ENCODE data around the gene CTNNA2. TPM values are rescaled to one million over a fixed set of nuclear protein-coding genes. Genes with fewer than 3 reads are reported as not detected.
A peak's percentile ranks its signal among the peaks of the same experiment; 100 is the strongest.

CTNNA2 gene
- polyA plus RNA-seq, 4 donors: 0.27 to 2.8 (median 1.3) TPM; not detected in 1

DNA sequence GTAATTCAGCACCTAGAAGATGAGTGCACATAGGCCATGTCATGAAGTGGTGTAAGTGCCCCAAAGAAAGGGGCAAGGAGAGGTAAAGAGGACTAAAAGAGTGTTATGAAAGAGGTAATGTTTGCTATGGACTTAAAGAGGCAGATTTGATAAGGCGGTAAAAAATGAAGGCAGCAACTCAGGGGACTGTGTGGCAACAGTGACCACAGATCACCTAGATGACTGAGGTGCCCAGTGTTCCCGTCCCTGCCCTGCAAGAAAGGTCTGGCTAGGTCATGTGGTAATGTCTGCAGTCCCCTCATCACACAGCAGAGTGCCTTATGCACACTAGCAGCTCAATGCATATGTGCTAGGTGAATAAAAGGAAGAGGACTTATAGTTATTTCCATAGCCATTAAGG is 434.9 kb downstream of the CTNNA2 start:
- FAIRE-seq (no peak), DNase-seq (no peak)
- Histone ChIP-seq H3K9me3 (ENCODE audit: control insufficient read depth in 2 of 2, insufficient read depth in 1 of 2, low read depth in 1 of 2, low read length in 1 of 2) (no peaks in the 10 kb centered on the region), H3K4me1 (ENCODE audit: control insufficient read depth in 3 of 3, insufficient read depth in 2 of 3, low read depth in 1 of 3, low read length in 2 of 3) (no peaks in the 10 kb centered on the region), H3K27ac (ENCODE audit: low read depth in 1 of 3, low read length in 2 of 3) (no peak overlapping the region), H3K4me3 (ENCODE audit: low read depth in 1 of 3, low read length in 3 of 3) (no peak overlapping the region), H3K36me3 (ENCODE audit: control insufficient read depth in 3 of 3, insufficient read depth in 2 of 3, low read depth in 1 of 3, low read length in 3 of 3) (no peaks in the 10 kb centered on the region), H3K27me3 (ENCODE audit: control insufficient read depth in 3 of 3, insufficient read depth in 3 of 3, low read length in 3 of 3) (no peaks in the 10 kb centered on the region)
- 62 to 87% (median 81%) methylated on average over 2 of the region's 2 CpGs for WGBS, 3 donors

DNA sequence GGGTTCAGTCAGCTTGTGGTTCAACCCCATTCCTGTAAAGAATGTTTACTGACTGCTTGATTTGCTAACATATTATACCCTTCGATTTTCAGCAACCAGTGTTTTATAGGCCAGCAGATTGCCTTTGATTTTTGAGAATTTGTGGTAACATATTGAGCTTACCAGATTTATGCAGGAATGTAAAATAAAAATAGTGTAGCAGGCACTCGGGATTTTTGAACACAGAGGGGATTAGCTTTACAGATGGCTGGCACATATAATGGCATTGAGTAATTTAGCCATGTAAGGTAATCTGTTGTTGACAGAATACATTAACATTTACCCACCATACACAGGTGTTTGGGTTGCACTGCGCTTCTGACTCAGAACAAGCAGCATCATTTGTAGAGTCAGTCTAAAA is 437.7 kb downstream of the CTNNA2 start:
- H3K4me3 ChIP-seq (ENCODE audit: low read depth in 1 of 3, low read length in 3 of 3): no peak overlapping the region
- H3K4me1 ChIP-seq (ENCODE audit: control insufficient read depth in 3 of 3, insufficient read depth in 2 of 3, low read depth in 1 of 3, low read length in 2 of 3): no peaks in the 10 kb centered on the region
- H3K36me3 ChIP-seq (ENCODE audit: control insufficient read depth in 3 of 3, insufficient read depth in 2 of 3, low read depth in 1 of 3, low read length in 3 of 3): no peaks in the 10 kb centered on the region
- FAIRE-seq (no peak), DNase-seq (no peak)
- H3K27ac ChIP-seq (ENCODE audit: low read depth in 1 of 3, low read length in 2 of 3): no peak overlapping the region
- 75 to 82% (median 79%) methylated on average over 3 of the region's 3 CpGs for WGBS, 3 donors
- H3K9me3 ChIP-seq (ENCODE audit: control insufficient read depth in 2 of 2, insufficient read depth in 1 of 2, low read depth in 1 of 2, low read length in 1 of 2): no peaks in the 10 kb centered on the region
- H3K27me3 ChIP-seq (ENCODE audit: control insufficient read depth in 3 of 3, insufficient read depth in 3 of 3, low read length in 3 of 3): no peaks in the 10 kb centered on the region

GRCh38 chr2:79952616-79953015 is 439.8 kb downstream of the CTNNA2 start:
- no peaks in the 10 kb centered on the region for H3K36me3 ChIP-seq (ENCODE audit: control insufficient read depth in 3 of 3, insufficient read depth in 2 of 3, low read depth in 1 of 3, low read length in 3 of 3)
- no peak overlapping the region for H3K4me3 ChIP-seq (ENCODE audit: low read depth in 1 of 3, low read length in 3 of 3)
- no peaks in the 10 kb centered on the region for H3K4me1 ChIP-seq (ENCODE audit: control insufficient read depth in 3 of 3, insufficient read depth in 2 of 3, low read depth in 1 of 3, low read length in 2 of 3)
- no peaks in the 10 kb centered on the region for H3K9me3 ChIP-seq (ENCODE audit: control insufficient read depth in 2 of 2, insufficient read depth in 1 of 2, low read depth in 1 of 2, low read length in 1 of 2)
- no peaks in the 10 kb centered on the region for H3K27me3 ChIP-seq (ENCODE audit: control insufficient read depth in 3 of 3, insufficient read depth in 3 of 3, low read length in 3 of 3)
- DNase-seq (no peak), FAIRE-seq (no peak)
- 56 to 88% (median 75%) methylated on average over 3 of the region's 3 CpGs for WGBS, 3 donors
- H3K27ac ChIP-seq (ENCODE audit: low read depth in 1 of 3, low read length in 2 of 3): no peak overlapping the region

DNA sequence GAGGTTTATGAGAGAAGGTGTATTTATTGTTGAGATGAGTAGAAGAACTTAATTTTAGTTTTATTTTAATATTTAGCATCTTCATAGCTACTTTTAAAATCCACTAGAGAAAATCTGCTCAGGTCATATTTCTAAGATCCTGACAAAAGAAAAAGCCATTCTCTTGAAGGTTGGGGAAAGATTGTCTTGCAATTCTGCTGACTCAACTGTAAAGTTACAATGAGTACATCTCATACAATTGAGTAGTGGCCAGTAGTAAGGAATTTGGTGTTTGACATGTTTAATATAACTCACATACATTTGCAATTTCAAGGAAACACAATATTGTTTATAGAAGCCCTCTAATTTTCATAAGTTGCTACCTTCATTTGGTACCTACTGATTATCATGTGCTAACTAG is 447.2 kb downstream of the CTNNA2 start:
- no peaks in the 10 kb centered on the region for H3K9me3 ChIP-seq (ENCODE audit: control insufficient read depth in 2 of 2, insufficient read depth in 1 of 2, low read depth in 1 of 2, low read length in 1 of 2)
- FAIRE-seq (no peak), DNase-seq (no peak)
- no peaks in the 10 kb centered on the region for H3K27me3 ChIP-seq (ENCODE audit: control insufficient read depth in 3 of 3, insufficient read depth in 3 of 3, low read length in 3 of 3)
- H3K4me1 ChIP-seq (ENCODE audit: control insufficient read depth in 3 of 3, insufficient read depth in 2 of 3, low read depth in 1 of 3, low read length in 2 of 3): peaks cover 3 to 10% (median 5%) of the 10 kb centered on the region in 3 donors
- no peak overlapping the region for H3K27ac ChIP-seq (ENCODE audit: low read depth in 1 of 3, low read length in 2 of 3)
- H3K4me3 ChIP-seq (ENCODE audit: low read depth in 1 of 3, low read length in 3 of 3): no peak overlapping the region
- no peaks in the 10 kb centered on the region for H3K36me3 ChIP-seq (ENCODE audit: control insufficient read depth in 3 of 3, insufficient read depth in 2 of 3, low read depth in 1 of 3, low read length in 3 of 3)

DNA sequence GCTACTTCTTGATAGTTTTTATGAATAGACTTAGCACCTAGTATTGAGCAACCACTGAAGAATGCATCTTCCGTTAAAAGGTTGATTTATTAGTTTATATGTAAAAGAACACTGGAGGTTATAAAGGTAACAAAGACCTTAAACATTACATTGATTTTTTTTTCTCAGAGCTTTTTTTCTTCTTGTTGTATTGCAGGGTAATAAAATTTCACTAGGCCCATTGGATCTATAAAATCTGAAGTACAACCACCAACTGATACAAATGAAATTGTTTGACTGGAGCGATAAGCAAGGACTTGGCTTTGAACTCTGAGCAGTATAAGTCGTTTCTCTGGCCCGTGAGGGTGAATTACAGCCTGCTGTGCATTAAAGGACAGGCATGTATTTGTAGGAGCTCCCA is 447.7 kb downstream of the CTNNA2 start:
- H3K36me3 ChIP-seq (ENCODE audit: control insufficient read depth in 3 of 3, insufficient read depth in 2 of 3, low read depth in 1 of 3, low read length in 3 of 3): no peaks in the 10 kb centered on the region
- H3K4me1 ChIP-seq (ENCODE audit: control insufficient read depth in 3 of 3, insufficient read depth in 2 of 3, low read depth in 1 of 3, low read length in 2 of 3): peaks cover 3 to 10% (median 5%) of the 10 kb centered on the region in 3 donors
- H3K27me3 ChIP-seq (ENCODE audit: control insufficient read depth in 3 of 3, insufficient read depth in 3 of 3, low read length in 3 of 3): no peaks in the 10 kb centered on the region
- H3K4me3 ChIP-seq (ENCODE audit: low read depth in 1 of 3, low read length in 3 of 3): no peak overlapping the region
- H3K27ac ChIP-seq (ENCODE audit: low read depth in 1 of 3, low read length in 2 of 3): peak overlapping the region in 1 of 3 donors; percentile 23
- peak; percentile 79 for FAIRE-seq
- DNase-seq: peak; percentile 73 to 89
- WGBS, 3 donors: 16 to 40% (median 28%) methylated on average over 4 of the region's 4 CpGs
- no peaks in the 10 kb centered on the region for H3K9me3 ChIP-seq (ENCODE audit: control insufficient read depth in 2 of 2, insufficient read depth in 1 of 2, low read depth in 1 of 2, low read length in 1 of 2)

- Histone ChIP-seq H3K4me3 (ENCODE audit: low read depth in 1 of 3, low read length in 3 of 3) (no peak overlapping the region), H3K27me3 (ENCODE audit: control insufficient read depth in 3 of 3, insufficient read depth in 3 of 3, low read length in 3 of 3) (no peaks in the 10 kb centered on the region), H3K36me3 (ENCODE audit: control insufficient read depth in 3 of 3, insufficient read depth in 2 of 3, low read depth in 1 of 3, low read length in 3 of 3) (no peaks in the 10 kb centered on the region), H3K9me3 (ENCODE audit: control insufficient read depth in 2 of 2, insufficient read depth in 1 of 2, low read depth in 1 of 2, low read length in 1 of 2) (no peaks in the 10 kb centered on the region), H3K4me1 (ENCODE audit: control insufficient read depth in 3 of 3, insufficient read depth in 2 of 3, low read depth in 1 of 3, low read length in 2 of 3) (peaks cover 0 to 13% (median 5%) of the 10 kb centered on the region in 3 donors), H3K27ac (ENCODE audit: low read depth in 1 of 3, low read length in 2 of 3) (no peak overlapping the region)
- 53 to 69% (median 62%) methylated on average over 5 of the region's 5 CpGs for WGBS, 3 donors
- DNase-seq (no peak), FAIRE-seq (no peak)
Observed at GRCh38 chr2:79964966-79965365, 452.1 kb downstream of the CTNNA2 start.

GRCh38 chr2:79966369-79966768 is 453.5 kb downstream of the CTNNA2 start:
- Histone ChIP-seq H3K36me3 (ENCODE audit: control insufficient read depth in 3 of 3, insufficient read depth in 2 of 3, low read depth in 1 of 3, low read length in 3 of 3) (no peaks in the 10 kb centered on the region), H3K9me3 (ENCODE audit: control insufficient read depth in 2 of 2, insufficient read depth in 1 of 2, low read depth in 1 of 2, low read length in 1 of 2) (no peaks in the 10 kb centered on the region), H3K4me1 (ENCODE audit: control insufficient read depth in 3 of 3, insufficient read depth in 2 of 3, low read depth in 1 of 3, low read length in 2 of 3) (peaks cover 0 to 8% (median 5%) of the 10 kb centered on the region in 3 donors), H3K27me3 (ENCODE audit: control insufficient read depth in 3 of 3, insufficient read depth in 3 of 3, low read length in 3 of 3) (no peaks in the 10 kb centered on the region), H3K27ac (ENCODE audit: low read depth in 1 of 3, low read length in 2 of 3) (no peak overlapping the region), H3K4me3 (ENCODE audit: low read depth in 1 of 3, low read length in 3 of 3) (no peak overlapping the region)
- peak; percentile 14 to 47 for DNase-seq
- 56 to 74% (median 62%) methylated on average over 5 of the region's 5 CpGs for WGBS, 3 donors
- no peak for FAIRE-seq

DNA sequence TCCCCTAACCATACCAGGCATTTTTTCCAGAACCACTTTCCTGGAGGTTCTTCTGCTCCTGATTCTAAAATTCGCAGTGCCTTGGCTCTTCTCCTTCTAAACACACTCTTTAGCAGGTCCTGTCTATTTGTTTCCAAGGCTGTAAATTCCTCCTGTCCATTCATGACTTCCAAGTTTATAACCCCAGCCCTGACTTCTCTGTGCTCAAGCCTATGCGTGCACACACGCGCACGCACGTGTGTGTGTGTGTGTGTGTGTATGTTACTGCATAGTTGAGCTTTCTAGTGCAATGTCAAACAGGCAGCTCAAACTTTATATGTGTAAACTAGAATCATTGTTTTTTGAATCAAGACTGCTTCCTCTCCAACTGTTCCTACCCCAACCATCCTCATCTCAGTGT is 454.0 kb downstream of the CTNNA2 start:
- Histone ChIP-seq H3K4me1 (ENCODE audit: control insufficient read depth in 3 of 3, insufficient read depth in 2 of 3, low read depth in 1 of 3, low read length in 2 of 3) (peaks cover 0 to 8% (median 5%) of the 10 kb centered on the region in 3 donors), H3K4me3 (ENCODE audit: low read depth in 1 of 3, low read length in 3 of 3) (no peak overlapping the region), H3K27ac (ENCODE audit: low read depth in 1 of 3, low read length in 2 of 3) (no peak overlapping the region), H3K9me3 (ENCODE audit: control insufficient read depth in 2 of 2, insufficient read depth in 1 of 2, low read depth in 1 of 2, low read length in 1 of 2) (no peaks in the 10 kb centered on the region), H3K36me3 (ENCODE audit: control insufficient read depth in 3 of 3, insufficient read depth in 2 of 3, low read depth in 1 of 3, low read length in 3 of 3) (no peaks in the 10 kb centered on the region), H3K27me3 (ENCODE audit: control insufficient read depth in 3 of 3, insufficient read depth in 3 of 3, low read length in 3 of 3) (no peaks in the 10 kb centered on the region)
- 73 to 76% (median 74%) methylated on average over 6 of the region's 6 CpGs for WGBS, 3 donors
- FAIRE-seq (no peak), DNase-seq (peak in 1 of 2 donors; percentile 39)

DNA sequence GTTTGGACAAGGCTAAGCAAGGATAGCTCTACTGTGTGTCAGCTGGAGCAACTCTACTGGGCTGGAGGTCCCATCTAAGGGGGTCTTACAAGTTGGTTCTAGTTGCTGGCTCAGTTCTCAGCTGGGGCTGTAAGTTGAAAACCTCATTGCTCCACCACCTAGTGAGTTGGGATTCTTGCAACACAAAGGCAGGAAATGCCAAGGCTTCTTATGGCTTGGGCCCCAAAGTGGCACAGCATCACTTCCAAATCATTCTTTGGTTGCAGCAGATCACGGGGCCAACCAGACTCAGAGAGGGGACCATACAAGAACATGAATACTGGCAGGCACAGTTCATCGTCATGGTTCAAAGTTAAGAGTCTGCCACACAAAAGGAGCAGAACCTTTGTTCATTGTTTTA is 459.0 kb downstream of the CTNNA2 start:
- Histone ChIP-seq H3K27me3 (ENCODE audit: control insufficient read depth in 3 of 3, insufficient read depth in 3 of 3, low read length in 3 of 3) (no peaks in the 10 kb centered on the region), H3K27ac (ENCODE audit: low read depth in 1 of 3, low read length in 2 of 3) (no peak overlapping the region), H3K4me3 (ENCODE audit: low read depth in 1 of 3, low read length in 3 of 3) (no peak overlapping the region), H3K9me3 (ENCODE audit: control insufficient read depth in 2 of 2, insufficient read depth in 1 of 2, low read depth in 1 of 2, low read length in 1 of 2) (no peaks in the 10 kb centered on the region), H3K4me1 (ENCODE audit: control insufficient read depth in 3 of 3, insufficient read depth in 2 of 3, low read depth in 1 of 3, low read length in 2 of 3) (no peaks in the 10 kb centered on the region), H3K36me3 (ENCODE audit: control insufficient read depth in 3 of 3, insufficient read depth in 2 of 3, low read depth in 1 of 3, low read length in 3 of 3) (no peaks in the 10 kb centered on the region)
- DNase-seq: no peak
- WGBS, 3 donors: 40 to 62% (median 42%) methylated on average over 2 of the region's 2 CpGs
- no peak for FAIRE-seq

Measured in small intestine (tissue), 7 donors.